Stimulated activated CD4-positive, alpha-beta T cell treated with anti-CD3 and anti-CD28 coated beads, Interleukin-4, amount 100 ng/mL, for 48 hours (primary cell): ENCODE measurements around the gene ATXN3L.

ENCODE experiments used
- DNase-seq, 2 donors: peaks; one replicate each; pipeline ENCODE4 v3.0.0-alpha.2; 2020; ENCODE audit warnings: low read depth in 2 of 2

ATXN3L gene

GRCh38 chrX:13319953-13320352 is at the start of gene ATXN3L:
Gene ATXN3L (minus strand): TSS chrX:13320053. CDS start chrX:13319934, 119 bp downstream.
- no peak for DNase-seq

GRCh38 chrX:13369256-13370030 is 49.6 kb upstream of the ATXN3L start:
- no peak for DNase-seq

- no peak for DNase-seq
Observed at GRCh38 chrX:13367950-13368349, 48.1 kb upstream of the ATXN3L start.

- no peak for DNase-seq
Observed at GRCh38 chrX:13366698-13367097, 46.8 kb upstream of the ATXN3L start.

- no peak for DNase-seq
Observed at GRCh38 chrX:13365161-13365560, 45.3 kb upstream of the ATXN3L start.

GRCh38 chrX:13364230-13364857 is 44.5 kb upstream of the ATXN3L start:
- DNase-seq: no peak

GRCh38 chrX:13360146-13360545 is 40.3 kb upstream of the ATXN3L start:
- no peak for DNase-seq

- DNase-seq: no peak
Observed at GRCh38 chrX:13357925-13358324, 38.1 kb upstream of the ATXN3L start.

GRCh38 chrX:13346646-13347045 is 26.8 kb upstream of the ATXN3L start:
- DNase-seq: no peak

GRCh38 chrX:13345438-13345837 is 25.6 kb upstream of the ATXN3L start:
- DNase-seq: no peak

- DNase-seq: no peak
Observed at GRCh38 chrX:13345037-13345436, 25.2 kb upstream of the ATXN3L start.

GRCh38 chrX:13341491-13342101 is 21.7 kb upstream of the ATXN3L start:
- no peak for DNase-seq

GRCh38 chrX:13340182-13340791 is 20.4 kb upstream of the ATXN3L start:
- DNase-seq: no peak

GRCh38 chrX:13339607-13340006 is 19.8 kb upstream of the ATXN3L start:
- DNase-seq: no peak

GRCh38 chrX:13338996-13339515 is 19.2 kb upstream of the ATXN3L start:
- DNase-seq: no peak

GRCh38 chrX:13334491-13334890 is 14.6 kb upstream of the ATXN3L start:
- no peak for DNase-seq

- DNase-seq: no peak
Observed at GRCh38 chrX:13330446-13330845, 10.6 kb upstream of the ATXN3L start.

- DNase-seq: no peak
Observed at GRCh38 chrX:13327666-13328065, 7.8 kb upstream of the ATXN3L start.

- no peak for DNase-seq
Observed at GRCh38 chrX:13323241-13323640, 3.4 kb upstream of the ATXN3L start.

GRCh38 chrX:13317366-13317765 is 2.5 kb downstream of the ATXN3L start:
- no peak for DNase-seq

GRCh38 chrX:13311560-13311959 is 8.3 kb downstream of the ATXN3L start:
- DNase-seq: no peak

GRCh38 chrX:13309631-13310030 is 10.2 kb downstream of the ATXN3L start:
- no peak for DNase-seq
